ENCODE results near the gene RALGDS. TPM values are rescaled to one million over a fixed set of nuclear protein-coding genes. Genes with fewer than 3 reads are reported as not detected.
"Not testable (repeated sequence)": the region's sequence is repeated elsewhere in the genome, so short reads cannot be mapped to it uniquely, and the experiment has no call there.

Gene RALGDS
- total and polyA plus RNA-seq, 2 donors (not counting 1 experiment from before 2014, with no cell fraction given): 62.4 to 88.0 TPM

- no peaks in the 10 kb centered on the region for H3K9me3 Mint-ChIP-seq (ENCODE audit: insufficient read depth)
- no peaks in the 10 kb centered on the region for H3K4me1 ChIP-seq (ENCODE audit: control insufficient read depth in 2 of 2, insufficient read depth in 2 of 2, low read length in 2 of 2)
- no peaks in the 10 kb centered on the region for H3K9me3 ChIP-seq (ENCODE audit: control extremely low read depth in 1 of 3, control insufficient read depth in 2 of 3, insufficient read depth in 1 of 3, low read length in 2 of 3)
- no peaks in the 10 kb centered on the region for H3K36me3 ChIP-seq (replicated peaks in 1 of 2; ENCODE audit: control extremely low read depth in 1 of 2, control insufficient read depth in 1 of 2, extremely low read depth in 1 of 2, insufficient read depth in 2 of 2, low read length in 1 of 2)
- H3K79me2 ChIP-seq (ENCODE audit: control insufficient read depth, insufficient read depth, low read length): no peaks in the 10 kb centered on the region
- no peak overlapping the region for H3K9ac ChIP-seq (ENCODE audit: low read length)
- intact Hi-C loops (cut with micrococcal nuclease): no loop called here
- CTCF ChIA-PET: no interaction called here
- H3K27ac Mint-ChIP-seq: no peak overlapping the region
- no peak overlapping the region for H3K4me3 Mint-ChIP-seq
- no peaks in the 10 kb centered on the region for H4K20me1 ChIP-seq (ENCODE audit: control insufficient read depth, insufficient read depth, low read length, poor library complexity, severe bottlenecking)
- no peaks in the 10 kb centered on the region for H3K27me3 ChIP-seq (replicated peaks in 1 of 4; ENCODE audit: control extremely low read depth in 1 of 4, control insufficient read depth in 3 of 4, insufficient read depth in 4 of 4, low read length in 3 of 4)
- no peaks in the 10 kb centered on the region for H3K27me3 Mint-ChIP-seq
- no peak for ATAC-seq (ENCODE audit: low read depth)
- H3K4me1 Mint-ChIP-seq: no peaks in the 10 kb centered on the region
- TF ChIP-seq, protein P1, sequence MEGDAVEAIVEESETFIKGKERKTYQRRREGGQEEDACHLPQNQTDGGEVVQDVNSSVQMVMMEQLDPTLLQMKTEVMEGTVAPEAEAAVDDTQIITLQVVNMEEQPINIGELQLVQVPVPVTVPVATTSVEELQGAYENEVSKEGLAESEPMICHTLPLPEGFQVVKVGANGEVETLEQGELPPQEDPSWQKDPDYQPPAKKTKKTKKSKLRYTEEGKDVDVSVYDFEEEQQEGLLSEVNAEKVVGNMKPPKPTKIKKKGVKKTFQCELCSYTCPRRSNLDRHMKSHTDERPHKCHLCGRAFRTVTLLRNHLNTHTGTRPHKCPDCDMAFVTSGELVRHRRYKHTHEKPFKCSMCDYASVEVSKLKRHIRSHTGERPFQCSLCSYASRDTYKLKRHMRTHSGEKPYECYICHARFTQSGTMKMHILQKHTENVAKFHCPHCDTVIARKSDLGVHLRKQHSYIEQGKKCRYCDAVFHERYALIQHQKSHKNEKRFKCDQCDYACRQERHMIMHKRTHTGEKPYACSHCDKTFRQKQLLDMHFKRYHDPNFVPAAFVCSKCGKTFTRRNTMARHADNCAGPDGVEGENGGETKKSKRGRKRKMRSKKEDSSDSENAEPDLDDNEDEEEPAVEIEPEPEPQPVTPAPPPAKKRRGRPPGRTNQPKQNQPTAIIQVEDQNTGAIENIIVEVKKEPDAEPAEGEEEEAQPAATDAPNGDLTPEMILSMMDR (IDR thresholded peaks at IDR 0.05): no peak
- no peak for TF ChIP-seq EZH2 (IDR thresholded peaks at IDR 0.05; ENCODE audit: borderline replicate concordance, insufficient read depth, low read depth, low read length, poor library complexity, severe bottlenecking)
- H3K4me2 ChIP-seq (replicated peaks; ENCODE audit: low read depth, low read length, poor library complexity, severe bottlenecking): no peak overlapping the region
- H3K27ac ChIP-seq (ENCODE audit: low read length in 2 of 2): no peak overlapping the region
- DNase-seq: no peak
- 84% methylated on average over 14 of the region's 15 CpGs for WGBS (ENCODE audit: insufficient coverage)
- POLR2A ChIA-PET: no interaction called here
- H2AFZ ChIP-seq (ENCODE audit: insufficient read depth, low read depth, low read length, poor library complexity, severe bottlenecking): no peak overlapping the region
- no peak overlapping the region for H3K4me3 ChIP-seq (ENCODE audit: control extremely low read depth in 1 of 5, extremely low read depth in 1 of 5, insufficient read depth in 1 of 5, low read depth in 2 of 5, low read length in 4 of 5)
These were observed 34.1 kb downstream of the RALGDS start for GRCh38 chr9:133086894-133087293.

DNA sequence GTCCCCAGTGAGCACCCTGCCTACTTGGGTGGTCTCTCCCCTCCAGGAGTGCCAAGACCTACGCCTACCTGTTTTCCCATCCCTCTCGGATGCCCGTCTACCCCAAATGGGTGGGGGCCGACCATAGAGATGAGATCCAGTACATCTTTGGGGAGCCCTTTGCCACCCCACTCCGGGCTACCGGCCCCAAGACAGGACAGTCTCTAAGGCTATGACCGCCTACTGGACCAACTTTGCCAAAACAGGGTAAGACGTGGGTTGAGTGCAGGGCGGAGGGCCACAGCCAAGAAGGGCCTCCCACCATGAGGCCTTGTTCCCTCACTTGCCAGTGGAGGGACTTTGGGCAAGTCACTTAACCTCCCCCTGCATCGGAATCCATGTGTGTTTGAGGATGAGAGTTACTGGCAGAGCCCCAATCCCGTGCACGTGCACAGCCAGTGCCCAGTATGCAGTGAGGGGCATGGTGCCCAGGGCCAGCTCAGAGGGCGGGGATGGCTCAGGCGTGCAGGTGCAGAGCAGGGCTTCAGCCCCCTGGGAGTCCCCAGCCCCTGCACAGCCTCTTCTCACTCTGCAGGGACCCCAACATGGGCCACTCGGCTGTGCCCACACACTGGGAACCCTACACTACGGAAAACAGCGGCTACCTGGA, 34.7 kb downstream of the RALGDS start:
- H3K27me3 ChIP-seq (replicated peaks in 1 of 4; ENCODE audit: control extremely low read depth in 1 of 4, control insufficient read depth in 3 of 4, insufficient read depth in 4 of 4, low read length in 3 of 4); H3K4me1 ChIP-seq (ENCODE audit: control insufficient read depth in 2 of 2, insufficient read depth in 2 of 2, low read length in 2 of 2); H3K9me3 ChIP-seq (ENCODE audit: control extremely low read depth in 1 of 3, control insufficient read depth in 2 of 3, insufficient read depth in 1 of 3, low read length in 2 of 3); H3K27ac Mint-ChIP-seq; H3K27me3 Mint-ChIP-seq; H3K9me3 Mint-ChIP-seq (ENCODE audit: insufficient read depth); POLR2A ChIA-PET; H2AFZ ChIP-seq (ENCODE audit: insufficient read depth, low read depth, low read length, poor library complexity, severe bottlenecking); H3K79me2 ChIP-seq (ENCODE audit: control insufficient read depth, insufficient read depth, low read length); H3K9ac ChIP-seq (ENCODE audit: low read length); DNase-seq; H3K4me2 ChIP-seq (replicated peaks; ENCODE audit: low read depth, low read length, poor library complexity, severe bottlenecking); H3K36me3 ChIP-seq (replicated peaks in 1 of 2; ENCODE audit: control extremely low read depth in 1 of 2, control insufficient read depth in 1 of 2, extremely low read depth in 1 of 2, insufficient read depth in 2 of 2, low read length in 1 of 2); ATAC-seq (ENCODE audit: low read depth); H4K20me1 ChIP-seq (ENCODE audit: control insufficient read depth, insufficient read depth, low read length, poor library complexity, severe bottlenecking); H3K4me3 Mint-ChIP-seq; H3K4me1 Mint-ChIP-seq; H3K4me3 ChIP-seq (ENCODE audit: control extremely low read depth in 1 of 5, extremely low read depth in 1 of 5, insufficient read depth in 1 of 5, low read depth in 2 of 5, low read length in 4 of 5); H3K27ac ChIP-seq (ENCODE audit: low read length in 2 of 2); intact Hi-C loops (cut with micrococcal nuclease): not testable (repeated sequence)
- CTCF ChIA-PET: interaction anchor here (0.6 kb wide), 1 partner anchor 88 kb away, joined by 3 read pairs; no protein-coding TSS in a partner anchor
- WGBS (ENCODE audit: insufficient coverage): 91% methylated on average over 7 of the region's 17 CpGs

- intact Hi-C loops (cut with micrococcal nuclease); CTCF ChIA-PET; H3K27me3 Mint-ChIP-seq: not testable (repeated sequence)
These were observed 37.4 kb downstream of the RALGDS start for GRCh38 chr9:133083688-133084087.

More at GRCh38 chr9:133083688-133084087, 37.4 kb downstream of the RALGDS start:
- DNase-seq; H3K4me1 ChIP-seq (ENCODE audit: control insufficient read depth in 2 of 2, insufficient read depth in 2 of 2, low read length in 2 of 2); H3K27me3 ChIP-seq (replicated peaks in 1 of 4; ENCODE audit: control extremely low read depth in 1 of 4, control insufficient read depth in 3 of 4, insufficient read depth in 4 of 4, low read length in 3 of 4); H3K79me2 ChIP-seq (ENCODE audit: control insufficient read depth, insufficient read depth, low read length); H3K4me3 ChIP-seq (ENCODE audit: control extremely low read depth in 1 of 5, extremely low read depth in 1 of 5, insufficient read depth in 1 of 5, low read depth in 2 of 5, low read length in 4 of 5); H3K36me3 ChIP-seq (replicated peaks in 1 of 2; ENCODE audit: control extremely low read depth in 1 of 2, control insufficient read depth in 1 of 2, extremely low read depth in 1 of 2, insufficient read depth in 2 of 2, low read length in 1 of 2); H2AFZ ChIP-seq (ENCODE audit: insufficient read depth, low read depth, low read length, poor library complexity, severe bottlenecking); POLR2A ChIA-PET; H3K9ac ChIP-seq (ENCODE audit: low read length); H3K27ac ChIP-seq (ENCODE audit: low read length in 2 of 2); H3K4me2 ChIP-seq (replicated peaks; ENCODE audit: low read depth, low read length, poor library complexity, severe bottlenecking); H3K4me1 Mint-ChIP-seq; H3K9me3 Mint-ChIP-seq (ENCODE audit: insufficient read depth); ATAC-seq (ENCODE audit: low read depth); H3K9me3 ChIP-seq (ENCODE audit: control extremely low read depth in 1 of 3, control insufficient read depth in 2 of 3, insufficient read depth in 1 of 3, low read length in 2 of 3); H3K4me3 Mint-ChIP-seq; H3K27ac Mint-ChIP-seq; H4K20me1 ChIP-seq (ENCODE audit: control insufficient read depth, insufficient read depth, low read length, poor library complexity, severe bottlenecking): not testable (repeated sequence)
- WGBS (ENCODE audit: insufficient coverage): 70% methylated on average over 2 of the region's 9 CpGs
